ENCODE results near the gene TTC31. TPM values are rescaled to one million over a fixed set of nuclear protein-coding genes. Genes with fewer than 3 reads are reported as not detected.

The TTC31 gene
- total and polyA plus RNA-seq, 12 donors = 11.1 to 38.6 (median 20.9) TPM

DNA sequence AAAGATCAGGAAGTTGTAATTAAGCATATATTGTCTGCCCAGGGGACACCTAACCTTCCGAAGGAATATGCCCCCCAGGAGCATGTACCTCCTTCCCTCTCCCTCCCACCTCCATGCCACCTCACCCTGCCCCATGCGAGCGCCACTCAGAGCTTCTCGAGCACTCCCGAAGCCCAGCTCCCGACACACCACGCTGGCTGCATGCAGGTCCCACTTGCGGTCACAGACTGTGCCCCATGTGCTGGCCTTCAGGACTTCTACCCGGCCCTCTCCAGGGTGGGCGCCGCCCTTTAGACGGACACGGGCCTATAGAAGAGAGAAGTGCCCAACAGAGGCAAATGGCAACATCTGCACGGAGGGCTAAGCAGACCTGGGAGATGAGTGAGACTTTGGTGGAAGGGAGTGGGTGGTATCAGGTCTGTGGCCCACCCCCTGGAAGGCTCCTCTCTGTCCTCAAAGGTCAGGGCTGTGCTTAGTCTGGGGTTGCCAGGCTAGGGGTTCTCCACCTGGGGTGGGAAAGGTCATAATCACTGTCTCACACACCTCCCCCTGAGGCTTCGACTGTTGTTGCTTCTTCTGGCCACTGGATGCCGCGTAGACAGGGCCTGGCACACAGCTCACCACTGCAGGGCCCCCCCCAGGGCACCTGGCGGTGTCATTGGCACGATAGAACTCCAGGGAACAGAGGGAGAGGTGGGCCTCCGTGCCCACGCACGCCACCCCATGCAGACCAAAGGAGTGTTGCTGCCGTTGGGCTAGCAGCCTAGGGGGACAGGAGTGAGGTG lies 53.5 kb downstream of the TTC31 start:
- DNase-seq = no peak
- H3K4me3 ChIP-seq = no peak overlapping the region
- peaks cover 0 to 13% of the 10 kb centered on the region in 2 donors for H3K36me3 ChIP-seq (replicated peaks in 1 of 2)
- H3K27ac ChIP-seq = no peak overlapping the region
- no peaks in the 10 kb centered on the region for H3K27me3 ChIP-seq
- TF ChIP-seq, protein P1, sequence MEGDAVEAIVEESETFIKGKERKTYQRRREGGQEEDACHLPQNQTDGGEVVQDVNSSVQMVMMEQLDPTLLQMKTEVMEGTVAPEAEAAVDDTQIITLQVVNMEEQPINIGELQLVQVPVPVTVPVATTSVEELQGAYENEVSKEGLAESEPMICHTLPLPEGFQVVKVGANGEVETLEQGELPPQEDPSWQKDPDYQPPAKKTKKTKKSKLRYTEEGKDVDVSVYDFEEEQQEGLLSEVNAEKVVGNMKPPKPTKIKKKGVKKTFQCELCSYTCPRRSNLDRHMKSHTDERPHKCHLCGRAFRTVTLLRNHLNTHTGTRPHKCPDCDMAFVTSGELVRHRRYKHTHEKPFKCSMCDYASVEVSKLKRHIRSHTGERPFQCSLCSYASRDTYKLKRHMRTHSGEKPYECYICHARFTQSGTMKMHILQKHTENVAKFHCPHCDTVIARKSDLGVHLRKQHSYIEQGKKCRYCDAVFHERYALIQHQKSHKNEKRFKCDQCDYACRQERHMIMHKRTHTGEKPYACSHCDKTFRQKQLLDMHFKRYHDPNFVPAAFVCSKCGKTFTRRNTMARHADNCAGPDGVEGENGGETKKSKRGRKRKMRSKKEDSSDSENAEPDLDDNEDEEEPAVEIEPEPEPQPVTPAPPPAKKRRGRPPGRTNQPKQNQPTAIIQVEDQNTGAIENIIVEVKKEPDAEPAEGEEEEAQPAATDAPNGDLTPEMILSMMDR (IDR thresholded peaks at IDR 0.05) = no peak
- no peaks in the 10 kb centered on the region for H3K9me3 ChIP-seq (replicated peaks in 1 of 3)
- no peaks in the 10 kb centered on the region for H3K4me1 ChIP-seq (replicated peaks in 1 of 2)
- WGBS, 4 donors = 84 to 89% (median 86%) methylated on average over 15 to 23 of the region's 23 CpGs
- intact Hi-C loops (cut with DNase I) = no loop called here

DNA sequence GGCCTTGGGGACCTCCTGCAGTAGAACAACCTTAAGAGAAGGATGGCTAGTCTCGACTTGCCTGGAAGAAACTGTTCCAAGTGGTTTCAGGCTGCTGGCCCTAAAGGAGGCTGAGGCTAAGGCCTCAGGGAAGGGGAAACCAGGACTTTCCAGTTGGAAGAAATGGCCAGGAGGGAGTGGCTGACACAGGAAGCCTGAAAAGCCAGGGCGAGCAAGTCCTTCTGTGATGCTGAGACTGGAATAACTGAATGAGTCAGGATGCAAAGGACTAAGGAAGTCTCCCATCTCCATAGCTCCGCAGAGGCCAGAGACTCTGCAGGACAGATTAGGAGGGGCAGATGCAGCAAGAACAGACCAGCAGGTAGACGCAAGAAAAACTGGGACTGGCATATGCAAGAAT lies 54.3 kb downstream of the TTC31 start:
- H3K36me3 ChIP-seq (replicated peaks in 1 of 2) = peaks cover 0 to 13% of the 10 kb centered on the region in 2 donors
- no peaks in the 10 kb centered on the region for H3K9me3 ChIP-seq (replicated peaks in 1 of 3)
- TF ChIP-seq, protein P1 (IDR thresholded peaks at IDR 0.05) = no peak
- no peak for TF ChIP-seq POLR2A (IDR thresholded peaks at IDR 0.05)
- H3K27ac ChIP-seq = no peak overlapping the region
- no peaks in the 10 kb centered on the region for H3K27me3 ChIP-seq
- no peak for DNase-seq
- intact Hi-C loops (cut with DNase I) = no loop called here
- H3K4me3 ChIP-seq = no peak overlapping the region
- whole genome bisulfite sequencing, 4 donors = 65 to 76% (median 70%) methylated on average over 4 of the region's 4 CpGs
- no peaks in the 10 kb centered on the region for H3K4me1 ChIP-seq (replicated peaks in 1 of 2)

DNA sequence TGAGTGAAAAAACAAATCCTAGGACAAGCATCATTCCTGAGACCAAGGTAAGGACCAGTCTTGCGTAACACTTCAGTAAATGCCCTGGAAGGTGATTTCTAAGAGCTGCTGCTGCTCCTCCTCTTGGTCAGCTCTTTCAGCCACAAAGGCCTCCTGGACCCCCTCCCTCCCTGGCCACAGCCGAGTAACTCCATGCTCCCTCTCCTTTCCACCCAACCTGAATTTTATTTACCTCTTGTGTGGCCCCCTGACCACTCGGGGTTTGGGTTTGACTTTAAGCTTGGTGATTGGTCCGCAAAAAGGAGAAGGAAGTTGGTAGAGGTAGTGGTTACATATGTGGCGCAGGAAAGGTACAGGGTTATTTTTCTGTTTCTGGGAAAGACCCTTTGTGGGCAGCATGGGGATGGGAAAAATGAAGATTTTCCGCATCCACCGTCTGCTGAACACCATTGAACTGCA lies 56.0 kb downstream of the TTC31 start:
- Histone ChIP-seq H3K4me3 (no peak overlapping the region), H3K9me3 (replicated peaks in 1 of 3) (no peaks in the 10 kb centered on the region), H3K36me3 (replicated peaks in 1 of 2) (no peaks in the 10 kb centered on the region), H3K4me1 (replicated peaks in 1 of 2) (no peaks in the 10 kb centered on the region), H3K27me3 (no peaks in the 10 kb centered on the region), H3K27ac (no peak overlapping the region)
- no peak for DNase-seq
- TF ChIP-seq POLR2A (IDR thresholded peaks at IDR 0.05) = no peak
- TF ChIP-seq, protein P1 (IDR thresholded peaks at IDR 0.05) = no peak
- 62 to 77% (median 70%) methylated on average over 7 of the region's 7 CpGs for WGBS, 4 donors
- intact Hi-C loops (cut with DNase I) = no loop called here

DNA sequence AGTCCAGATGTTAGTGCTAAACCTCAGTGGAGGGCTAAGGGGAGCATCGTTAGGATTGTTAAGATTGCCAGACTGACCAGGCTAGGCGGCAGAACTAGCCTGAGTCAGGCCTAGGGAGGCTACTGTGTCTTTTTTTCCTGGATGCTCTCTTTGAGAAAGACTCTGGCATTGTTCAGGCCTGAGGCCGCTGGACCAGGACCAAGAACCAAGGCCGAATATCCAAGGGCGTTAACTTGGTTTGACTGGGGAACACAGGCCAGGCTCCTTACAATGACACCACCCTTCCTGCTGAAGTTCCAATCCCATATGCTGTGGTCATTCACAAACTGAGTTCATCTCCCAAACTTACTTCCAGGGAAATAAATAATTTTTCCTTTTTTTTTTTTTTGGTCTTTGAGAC lies 57.4 kb downstream of the TTC31 start:
- 50 to 57% (median 56%) methylated on average over 5 of the region's 5 CpGs for WGBS, 4 donors
- no peak for TF ChIP-seq POLR2A (IDR thresholded peaks at IDR 0.05)
- TF ChIP-seq, protein P1 (IDR thresholded peaks at IDR 0.05) = no peak
- H3K27ac ChIP-seq = no peak overlapping the region
- DNase-seq = peak in 2 of 7 donors; percentile 29 to 55
- H3K9me3 ChIP-seq (replicated peaks in 1 of 3) = no peaks in the 10 kb centered on the region
- H3K27me3 ChIP-seq = no peaks in the 10 kb centered on the region
- H3K4me1 ChIP-seq (replicated peaks in 1 of 2) = no peaks in the 10 kb centered on the region
- intact Hi-C loops (cut with DNase I) = no loop called here
- H3K4me3 ChIP-seq = no peak overlapping the region
- H3K36me3 ChIP-seq (replicated peaks in 1 of 2) = no peaks in the 10 kb centered on the region
